Measurements from ENCODE around the gene EP400. TPM values are rescaled to one million over a fixed set of nuclear protein-coding genes. Genes with fewer than 3 reads are reported as not detected.

EP400 gene
- total and polyA plus RNA-seq, 2 of the 13 experiments (the other 11 are each of a cell fraction or from before 2014, with no cell fraction given), result 4.9 to 5.0 TPM

GRCh38 chr12:131939007-131939406 lies 10.7 kb upstream of the EP400 start:
- H3K27me3 ChIP-seq (ENCODE audit: control insufficient read depth in 1 of 2, insufficient read depth in 2 of 2, low read length in 2 of 2), result no peaks in the 10 kb centered on the region
- ChIA-PET CTCF (ENCODE audit: low intra/inter-chr PET ratio, low total read pairs) (no interaction called here), POLR2A (no interaction called here)
- no peak overlapping the region for H3K4me3 ChIP-seq (replicated peaks in 1 of 3; ENCODE audit: insufficient read depth in 1 of 3, low read depth in 2 of 3, low read length in 3 of 3)
- intact Hi-C loops (cut with micrococcal nuclease; ENCODE audit: unreplicated experiment) (no loop called here), in situ Hi-C loops (cut with HindIII; ENCODE audit: extremely low pct_ligation_motif_present, low pct_unique_long_range_greater_than_20kb) (no loop called here)
- no peaks in the 10 kb centered on the region for H3K79me2 ChIP-seq (ENCODE audit: insufficient read depth, low read length)
- TF ChIP-seq DRAP1 (CRISPR knock-in tag; IDR thresholded peaks at IDR 0.05) (no peak), MLLT10 (CRISPR knock-in tag; IDR thresholded peaks at IDR 0.05) (no peak), SAP130 (CRISPR knock-in tag; IDR thresholded peaks at IDR 0.05; ENCODE audit: low read depth) (no peak), AGO2 (optimal IDR thresholded peaks at IDR 0.05; ENCODE audit: low read depth, low read length) (peak; percentile 59), BRCA1 (CRISPR knock-in tag; IDR thresholded peaks at IDR 0.05) (no peak), THAP9 (CRISPR knock-in tag; IDR thresholded peaks at IDR 0.05; ENCODE audit: borderline replicate concordance) (no peak), RBM22 (optimal IDR thresholded peaks at IDR 0.05; ENCODE audit: low read length) (peak; percentile 44), SOX13 (IDR thresholded peaks at IDR 0.05) (no peak), SOX13 (CRISPR knock-in tag; conservative IDR thresholded peaks at IDR 0.05 in 1 of 2, IDR thresholded peaks at IDR 0.05 in 1 of 2) (no peak), TBL1XR1 (IDR thresholded peaks at IDR 0.05; ENCODE audit: borderline replicate concordance, low read length, partially characterized antibody) (no peak), MYNN (CRISPR knock-in tag; IDR thresholded peaks at IDR 0.05; ENCODE audit: low read depth) (no peak)
- no peak overlapping the region for H3K27ac ChIP-seq (ENCODE audit: extremely low read length, insufficient read depth, low read length)
- peaks cover 12 to 58% of the 10 kb centered on the region in 2 experiments for H3K36me3 ChIP-seq (replicated peaks in 1 of 2; ENCODE audit: control insufficient read depth in 1 of 2, insufficient read depth in 2 of 2, low read length in 2 of 2)
- DNase-seq (ENCODE audit: low spot score) (no peak), ATAC-seq (no peak), FAIRE-seq (no peak)
- no peaks in the 10 kb centered on the region for H3K9me3 ChIP-seq (ENCODE audit: low read length)
- no peak overlapping the region for H2AFZ ChIP-seq (ENCODE audit: low read length)
- WGBS (ENCODE audit: low lambda C conversion rate), result 96% methylated on average over 16 of the region's 16 CpGs
- no peaks in the 10 kb centered on the region for H3K4me1 ChIP-seq (ENCODE audit: insufficient read depth, low read length)
- H3K9ac ChIP-seq (ENCODE audit: insufficient read depth, low read depth, low read length), result no peak overlapping the region
- H4K20me1 ChIP-seq (ENCODE audit: insufficient read depth, low read length), result peaks cover 2% of the 10 kb centered on the region; the same call in 1 of the 2 replicates
- no peak overlapping the region for H3K4me2 ChIP-seq (ENCODE audit: low read depth, low read length)
- BruUV-seq (replicated peaks), result no TSS peak
